Neural cell (in vitro differentiated cells): Measurements from ENCODE around the gene DNMT3L. TPM values are rescaled to one million over a fixed set of nuclear protein-coding genes. Genes with fewer than 3 reads are reported as not detected.
"Not testable (repeated sequence)": the region's sequence is repeated elsewhere in the genome, so short reads cannot be mapped to it uniquely, and the experiment has no call there.

Experiments
- H2AFZ ChIP-seq: fragments of 200-600, 300-800 bp; sonication (generic), shearing (Covaris generic); 2 replicates; pipeline ENCODE4 v1.6.0; 2014; ENCODE audit warnings: low read depth, mild to moderate bottlenecking, antibody characterized with exemption, low read length, moderate library complexity
- H3F3A ChIP-seq: fragments of 200-600 bp; shearing (Covaris generic); 2 replicates; pipeline ENCODE4 v1.6.1; 2016; ENCODE audit warnings: mild to moderate bottlenecking, moderate library complexity, mixed read lengths, antibody characterized with exemption, low read length; ENCODE audit not compliant: insufficient read depth, poor library complexity, severe bottlenecking
- H3K27ac ChIP-seq: fragments of 200-600, 300-800 bp; sonication (generic), shearing (Covaris generic); 2 replicates; pipeline ENCODE4 v1.5.1; 2014; ENCODE audit warnings: mild to moderate bottlenecking, low read length, moderate library complexity
- H3K27me3 ChIP-seq: fragments of 300-800, 200-600 bp; sonication (generic), shearing (Covaris generic); 2 replicates; pipeline ENCODE4 v1.6.0; 2014; ENCODE audit warnings: mild to moderate bottlenecking, low read depth, low read length, moderate library complexity; ENCODE audit not compliant: insufficient read depth
- H3K36me3 ChIP-seq: fragments of 300-800, 200-600 bp; sonication (generic), shearing (Covaris generic); 2 replicates; pipeline ENCODE4 v1.5.1; 2014; ENCODE audit warnings: mild to moderate bottlenecking, antibody characterized with exemption, low read length, moderate library complexity; ENCODE audit not compliant: insufficient read depth
- H3K4me2 ChIP-seq: fragments of 300-800, 200-600 bp; sonication (generic), shearing (Covaris generic); 2 replicates; pipeline ENCODE4 v1.6.0; 2014; ENCODE audit warnings: mild to moderate bottlenecking, low read length
- H3K4me3 ChIP-seq: fragments of 300-800, 200-600 bp; sonication (generic), shearing (Covaris generic); 2 replicates; pipeline ENCODE4 v1.5.1; 2014; ENCODE audit warnings: mild to moderate bottlenecking, low read length, moderate library complexity
- H3K79me2 ChIP-seq: fragments of 200-600 bp; shearing (Covaris generic); replicated peaks from 2 replicates; pipeline ENCODE4 v1.6.0; 2014; ENCODE audit warnings: mild to moderate bottlenecking, low read length, moderate library complexity; ENCODE audit not compliant: insufficient read depth
- H3K9ac ChIP-seq: fragments of 300-800, 200-600 bp; sonication (generic), shearing (Covaris generic); 2 replicates; pipeline ENCODE4 v1.6.1; 2016; ENCODE audit warnings: mild to moderate bottlenecking, low read length, mixed read lengths
- H3K9me2 ChIP-seq: fragments of 200-600 bp; shearing (Covaris generic); 2 replicates; pipeline ENCODE4 v1.6.1; 2016; ENCODE audit warnings: mild to moderate bottlenecking, low read length, mixed read lengths; ENCODE audit not compliant: insufficient read depth
- H3K9me3 ChIP-seq: fragments of 200-600, 300-800 bp; sonication (generic), shearing (Covaris generic); 2 replicates; pipeline ENCODE4 v1.6.1; 2016; ENCODE audit warnings: mild to moderate bottlenecking, mixed run types, low read length, moderate library complexity, mixed read lengths
- H4K20me1 ChIP-seq: fragments of 200-600 bp; shearing (Covaris generic); 2 replicates; pipeline ENCODE4 v1.6.1; 2016; ENCODE audit warnings: mild to moderate bottlenecking, mixed run types; ENCODE audit not compliant: insufficient read depth
- EP300 ChIP-seq: fragments of 450-650 bp; conservative IDR thresholded peaks from 2 replicates; pipeline ENCODE4 v1.6.1; 2014; ENCODE audit warnings: antibody characterized with exemption, mild to moderate bottlenecking, moderate library complexity; ENCODE audit not compliant: poor library complexity, severe bottlenecking
- EZH2 ChIP-seq: fragments of 200-600, 300-800 bp; shearing (Covaris generic), sonication (generic); IDR thresholded peaks from 2 replicates; pipeline ENCODE4 v1.6.1; 2014; ENCODE audit warnings: antibody characterized with exemption, low read length, borderline replicate concordance, mild to moderate bottlenecking; ENCODE audit not compliant: insufficient read depth, poor library complexity, severe bottlenecking
- MXI1 ChIP-seq: fragments of 450-650 bp; conservative IDR thresholded peaks from 2 replicates; pipeline ENCODE4 v1.6.1; 2014; ENCODE audit warnings: antibody characterized with exemption, mild to moderate bottlenecking; ENCODE audit not compliant: poor library complexity, severe bottlenecking
- POLR2AphosphoS5 ChIP-seq: IDR thresholded peaks from 2 replicates; pipeline ENCODE4 v1.6.1; 2012
- RAD21 ChIP-seq: fragments of 450-650 bp; conservative IDR thresholded peaks from 2 replicates; pipeline ENCODE4 v1.6.1; 2014; ENCODE audit warnings: antibody characterized with exemption, mild to moderate bottlenecking, moderate library complexity
- SMC3 ChIP-seq: fragments of 450-650 bp; conservative IDR thresholded peaks from 2 replicates; pipeline ENCODE4 v1.6.1; 2014; ENCODE audit warnings: antibody characterized with exemption, mild to moderate bottlenecking, moderate library complexity; ENCODE audit not compliant: poor library complexity
- TAF1 ChIP-seq: IDR thresholded peaks from 2 replicates; pipeline ENCODE4 v1.6.1; 2012; ENCODE audit warnings: low read depth
- polyA plus RNA-seq: library from polyadenylated mRNA; depleted of rRNA; stranded (reverse); fragments of >200 nt; gene quantifications from 2 replicates; pipeline ENCODE4 v1.2.3, GENCODE V29; 2014
- TF ChIP-seq, protein P1 (sequence below): fragments of 450-650 bp; IDR thresholded peaks from 2 replicates; pipeline ENCODE4 v1.5.1; 2014; ENCODE audit warnings: antibody characterized with exemption, mild to moderate bottlenecking, moderate library complexity; ENCODE audit not compliant: poor library complexity, severe bottlenecking
- TF ChIP-seq, protein P2 (sequence below): IDR thresholded peaks from 2 replicates; pipeline ENCODE4 v1.6.1; 2012; ENCODE audit warnings: borderline replicate concordance

Gene DNMT3L
- polyA plus RNA-seq, 1 donor from 2014 or later, result not detected

DNA sequence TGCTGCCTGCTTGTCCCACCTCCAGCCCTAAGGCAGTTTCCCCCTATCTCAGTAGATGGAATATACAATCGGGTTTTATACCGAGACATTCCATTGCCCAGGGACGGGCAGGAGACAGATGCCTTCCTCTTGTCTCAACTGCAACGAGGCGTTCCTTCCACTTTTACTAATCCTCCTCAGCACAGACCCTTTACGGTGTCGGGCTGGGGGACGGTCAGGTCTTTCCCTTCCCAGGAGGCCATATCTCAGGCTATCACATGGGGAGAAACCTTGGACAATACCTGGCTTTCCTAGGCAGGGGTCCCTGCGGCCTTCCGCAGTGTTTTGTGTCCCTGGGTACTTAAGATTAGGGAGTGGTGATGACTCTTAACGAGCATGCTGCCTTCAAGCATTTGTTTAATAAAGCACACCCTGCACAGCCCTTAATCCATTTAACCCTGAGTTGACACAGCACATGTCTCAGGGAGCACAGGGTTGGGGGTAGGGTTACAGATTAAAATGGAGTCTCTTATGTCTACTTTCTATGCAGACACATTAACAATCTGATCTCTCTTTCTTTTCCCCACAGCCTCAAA is 21.6 kb upstream of the DNMT3L start:
- not testable (repeated sequence) for H4K20me1 ChIP-seq, H3K36me3 ChIP-seq, H2AFZ ChIP-seq, H3K27ac ChIP-seq, H3K4me3 ChIP-seq, H3K9me2 ChIP-seq, H3K9me3 ChIP-seq, H3K9ac ChIP-seq, H3K79me2 ChIP-seq, H3K4me2 ChIP-seq, H3F3A ChIP-seq
- peaks cover 13% of the 10 kb centered on the region for H3K27me3 ChIP-seq

DNA sequence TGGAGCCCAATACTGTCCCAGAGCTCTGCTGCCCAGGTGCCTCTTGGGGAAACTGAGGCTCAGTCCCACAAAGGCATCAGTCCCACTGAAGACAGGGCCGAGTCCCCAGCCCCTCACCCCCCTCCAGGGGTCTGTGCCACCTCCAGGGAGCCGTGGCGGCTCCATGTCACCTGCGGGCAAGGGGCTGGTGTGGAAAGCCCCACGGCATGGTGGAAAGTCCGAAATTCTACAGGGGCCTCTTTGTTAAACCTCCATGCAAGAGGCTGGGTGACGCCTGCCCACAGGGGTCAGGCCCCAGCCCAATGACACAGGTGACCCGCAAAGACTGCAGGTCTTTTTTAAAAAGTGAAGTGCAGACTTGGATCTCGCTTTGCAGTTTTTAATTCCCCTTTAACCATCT is 20.7 kb upstream of the DNMT3L start:
- TF ChIP-seq SMC3 (no peak), EZH2 (no peak), TAF1 (no peak)
- TF ChIP-seq, protein P1, sequence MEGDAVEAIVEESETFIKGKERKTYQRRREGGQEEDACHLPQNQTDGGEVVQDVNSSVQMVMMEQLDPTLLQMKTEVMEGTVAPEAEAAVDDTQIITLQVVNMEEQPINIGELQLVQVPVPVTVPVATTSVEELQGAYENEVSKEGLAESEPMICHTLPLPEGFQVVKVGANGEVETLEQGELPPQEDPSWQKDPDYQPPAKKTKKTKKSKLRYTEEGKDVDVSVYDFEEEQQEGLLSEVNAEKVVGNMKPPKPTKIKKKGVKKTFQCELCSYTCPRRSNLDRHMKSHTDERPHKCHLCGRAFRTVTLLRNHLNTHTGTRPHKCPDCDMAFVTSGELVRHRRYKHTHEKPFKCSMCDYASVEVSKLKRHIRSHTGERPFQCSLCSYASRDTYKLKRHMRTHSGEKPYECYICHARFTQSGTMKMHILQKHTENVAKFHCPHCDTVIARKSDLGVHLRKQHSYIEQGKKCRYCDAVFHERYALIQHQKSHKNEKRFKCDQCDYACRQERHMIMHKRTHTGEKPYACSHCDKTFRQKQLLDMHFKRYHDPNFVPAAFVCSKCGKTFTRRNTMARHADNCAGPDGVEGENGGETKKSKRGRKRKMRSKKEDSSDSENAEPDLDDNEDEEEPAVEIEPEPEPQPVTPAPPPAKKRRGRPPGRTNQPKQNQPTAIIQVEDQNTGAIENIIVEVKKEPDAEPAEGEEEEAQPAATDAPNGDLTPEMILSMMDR, result no peak
- TF ChIP-seq, protein P2, sequence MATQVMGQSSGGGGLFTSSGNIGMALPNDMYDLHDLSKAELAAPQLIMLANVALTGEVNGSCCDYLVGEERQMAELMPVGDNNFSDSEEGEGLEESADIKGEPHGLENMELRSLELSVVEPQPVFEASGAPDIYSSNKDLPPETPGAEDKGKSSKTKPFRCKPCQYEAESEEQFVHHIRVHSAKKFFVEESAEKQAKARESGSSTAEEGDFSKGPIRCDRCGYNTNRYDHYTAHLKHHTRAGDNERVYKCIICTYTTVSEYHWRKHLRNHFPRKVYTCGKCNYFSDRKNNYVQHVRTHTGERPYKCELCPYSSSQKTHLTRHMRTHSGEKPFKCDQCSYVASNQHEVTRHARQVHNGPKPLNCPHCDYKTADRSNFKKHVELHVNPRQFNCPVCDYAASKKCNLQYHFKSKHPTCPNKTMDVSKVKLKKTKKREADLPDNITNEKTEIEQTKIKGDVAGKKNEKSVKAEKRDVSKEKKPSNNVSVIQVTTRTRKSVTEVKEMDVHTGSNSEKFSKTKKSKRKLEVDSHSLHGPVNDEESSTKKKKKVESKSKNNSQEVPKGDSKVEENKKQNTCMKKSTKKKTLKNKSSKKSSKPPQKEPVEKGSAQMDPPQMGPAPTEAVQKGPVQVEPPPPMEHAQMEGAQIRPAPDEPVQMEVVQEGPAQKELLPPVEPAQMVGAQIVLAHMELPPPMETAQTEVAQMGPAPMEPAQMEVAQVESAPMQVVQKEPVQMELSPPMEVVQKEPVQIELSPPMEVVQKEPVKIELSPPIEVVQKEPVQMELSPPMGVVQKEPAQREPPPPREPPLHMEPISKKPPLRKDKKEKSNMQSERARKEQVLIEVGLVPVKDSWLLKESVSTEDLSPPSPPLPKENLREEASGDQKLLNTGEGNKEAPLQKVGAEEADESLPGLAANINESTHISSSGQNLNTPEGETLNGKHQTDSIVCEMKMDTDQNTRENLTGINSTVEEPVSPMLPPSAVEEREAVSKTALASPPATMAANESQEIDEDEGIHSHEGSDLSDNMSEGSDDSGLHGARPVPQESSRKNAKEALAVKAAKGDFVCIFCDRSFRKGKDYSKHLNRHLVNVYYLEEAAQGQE, result no peak
- H3K27me3 ChIP-seq, result peaks cover 13% of the 10 kb centered on the region
- H3K9ac ChIP-seq, result no peak overlapping the region

DNA sequence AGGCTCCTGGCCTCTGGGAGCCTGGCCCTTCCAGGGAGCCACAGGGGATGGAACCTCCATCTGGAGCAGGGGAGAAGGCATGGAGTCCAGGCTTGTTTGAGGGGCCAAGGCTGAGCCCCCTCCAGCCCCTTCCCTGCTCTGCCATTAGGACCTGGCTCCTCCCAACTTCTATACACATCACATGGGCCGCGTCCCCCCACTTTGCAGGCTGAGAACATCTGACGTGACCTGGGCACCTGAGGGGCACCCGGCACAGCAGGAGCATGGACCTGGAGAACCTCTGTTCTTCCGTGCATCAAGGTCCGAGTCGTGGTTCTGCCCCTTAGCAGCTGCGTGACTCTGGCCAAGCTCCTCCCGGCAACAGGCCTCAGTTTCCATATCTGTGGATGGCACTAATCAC is 20.1 kb upstream of the DNMT3L start:
- Histone ChIP-seq H2AFZ (no peak overlapping the region), H3K36me3 (no peaks in the 10 kb centered on the region), H3K27me3 (peaks cover 12% of the 10 kb centered on the region), H3K9me3 (no peaks in the 10 kb centered on the region), H3F3A (no peaks in the 10 kb centered on the region), H3K79me2 (no peaks in the 10 kb centered on the region), H3K9ac (no peak overlapping the region), H3K4me3 (no peak overlapping the region), H3K9me2 (no peaks in the 10 kb centered on the region), H3K4me2 (no peak overlapping the region), H3K27ac (no peak overlapping the region), H4K20me1 (no peaks in the 10 kb centered on the region)
- TF ChIP-seq, protein P2, result no peak
- TF ChIP-seq RAD21 (no peak), SMC3 (no peak), TAF1 (no peak), EZH2 (no peak), EP300 (no peak), POLR2AphosphoS5 (no peak), MXI1 (no peak)
- TF ChIP-seq, protein P1, result no peak

More for the DNA sequence above, 20.7 kb upstream of the DNMT3L start:
- H3K27ac ChIP-seq, result no peak overlapping the region
- no peaks in the 10 kb centered on the region for H3K9me2 ChIP-seq
- no peak overlapping the region for H3K4me3 ChIP-seq
- H3K4me2 ChIP-seq, result no peak overlapping the region
- no peaks in the 10 kb centered on the region for H3K9me3 ChIP-seq
- H3K36me3 ChIP-seq, result no peaks in the 10 kb centered on the region
- no peak overlapping the region for H2AFZ ChIP-seq
- H3F3A ChIP-seq, result no peaks in the 10 kb centered on the region
- no peaks in the 10 kb centered on the region for H3K79me2 ChIP-seq
- H4K20me1 ChIP-seq, result no peaks in the 10 kb centered on the region
